NB4 (cell line): ENCODE measurements around the gene ADAMTS13.

Experiments
- DNase-seq: peaks from one replicate; pipeline ENCODE4 v3.0.0; 2010; ENCODE audit warnings: low read depth
- H3K4me3 ChIP-seq: one replicate; pipeline ENCODE4 v1.5.1; 2011; ENCODE audit warnings: mild to moderate bottlenecking, low read depth, low read length, moderate library complexity
- CTCF ChIP-seq: IDR thresholded peaks from one replicate; pipeline ENCODE4 v1.5.1; 2012; ENCODE audit warnings: low read depth, low read length
- MAX ChIP-seq: IDR thresholded peaks from 2 replicates; pipeline ENCODE4 v1.6.1; 2011; ENCODE audit warnings: low read depth, low read length
- MYC ChIP-seq: IDR thresholded peaks from 2 replicates; pipeline ENCODE4 v1.6.1; 2011; ENCODE audit warnings: low read depth, low read length
- POLR2A ChIP-seq: IDR thresholded peaks from 2 replicates; pipeline ENCODE4 v1.6.1; 2011; ENCODE audit warnings: mild to moderate bottlenecking; ENCODE audit not compliant: insufficient read length; ENCODE audit errors: extremely low read depth

Gene ADAMTS13

GRCh38 chr9:133455936-133456335 is 33.8 kb downstream of the ADAMTS13 start:
- TF ChIP-seq MYC = no peak
- no peak for TF ChIP-seq CTCF
- no peak for TF ChIP-seq POLR2A
- no peak for TF ChIP-seq MAX
- no peak overlapping the region for H3K4me3 ChIP-seq
- DNase-seq = no peak

GRCh38 chr9:133456409-133456808 is 34.2 kb downstream of the ADAMTS13 start:
- DNase-seq = no peak
- H3K4me3 ChIP-seq = no peak overlapping the region
- TF ChIP-seq CTCF = peak; percentile 37
- TF ChIP-seq POLR2A = no peak
- TF ChIP-seq MYC = no peak

GRCh38 chr9:133457233-133457632 is 35.1 kb downstream of the ADAMTS13 start:
- TF ChIP-seq POLR2A (no peak), CTCF (no peak), MYC (no peak)
- no peak for DNase-seq
- H3K4me3 ChIP-seq = no peak overlapping the region

- TF ChIP-seq POLR2A (no peak), CTCF (no peak), MAX (no peak), MYC (no peak)
- no peak overlapping the region for H3K4me3 ChIP-seq
- no peak for DNase-seq
Measured at GRCh38 chr9:133457748-133458147, 35.6 kb downstream of the ADAMTS13 start.

- TF ChIP-seq MAX (no peak), POLR2A (no peak), MYC (no peak), CTCF (no peak)
- DNase-seq = peak; percentile 56
- no peak overlapping the region for H3K4me3 ChIP-seq
Measured at GRCh38 chr9:133458643-133459312, 36.6 kb downstream of the ADAMTS13 start.
